Measurements from ENCODE around the gene FSHR. TPM values are rescaled to one million over a fixed set of nuclear protein-coding genes. Genes with fewer than 3 reads are reported as not detected.

FSHR gene
- total and polyA plus RNA-seq, 2 of the 8 experiments (the other 6 are each of a cell fraction or from before 2014, with no cell fraction given), result not detected

- TF ChIP-seq E2F6 (IDR thresholded peaks at IDR 0.05), result no peak
- no peak for TF ChIP-seq ZNF274 (IDR thresholded peaks at IDR 0.05; ENCODE audit: borderline replicate concordance, extremely low read depth, low read length)
- TF ChIP-seq NANOG (IDR thresholded peaks at IDR 0.05; ENCODE audit: insufficient read depth, low read depth, low read length, poor library complexity, severe bottlenecking), result no peak
- TF ChIP-seq TCF12 (IDR thresholded peaks at IDR 0.05; ENCODE audit: low read depth, low read length), result no peak
Measured at GRCh38 chr2:49053156-49053555, 101.2 kb downstream of the FSHR start (continued).
